ENCODE results near the gene AMZ1.

DNA sequence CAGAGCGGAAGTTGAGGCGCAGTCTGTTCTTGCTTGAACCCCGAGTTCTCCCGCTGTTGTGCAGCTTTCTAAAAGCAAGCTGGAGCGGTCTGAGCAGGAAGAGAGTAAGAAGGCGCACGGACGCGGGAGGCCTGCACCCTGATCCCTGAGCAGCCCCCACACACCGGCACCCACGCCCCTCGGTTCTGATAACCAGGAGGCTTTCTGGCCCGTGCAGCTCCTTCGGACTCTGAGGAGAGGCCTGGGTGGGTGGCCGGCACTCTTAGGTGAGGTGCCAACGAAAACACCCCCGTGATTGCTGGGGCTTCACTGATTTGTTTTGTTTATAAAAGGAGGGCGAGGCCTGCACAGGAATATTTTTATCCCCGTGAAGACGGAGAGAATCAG, 28.9 kb downstream of the AMZ1 start:
- TF ChIP-seq EZH2 (IDR thresholded peaks at IDR 0.05; ENCODE audit: insufficient read depth, poor library complexity, severe bottlenecking) (no peak), EZH2phosphoT487 (IDR thresholded peaks at IDR 0.05; ENCODE audit: insufficient read depth, low read depth) (no peak)
